Inflammatory macrophage treated with lipopolysaccharide for 4 hours (primary cell): ENCODE results near the gene OGA.

Experiments used
- DNase-seq: peaks from one replicate; pipeline ENCODE4 v3.0.0-alpha.2; 2020

The OGA gene

GRCh38 chr10:101834341-101834740 lies 16.1 kb upstream of the OGA start:
- peak; percentile 61 for DNase-seq

- no peak for DNase-seq
Observed at GRCh38 chr10:101833466-101833865, 15.2 kb upstream of the OGA start.

DNA sequence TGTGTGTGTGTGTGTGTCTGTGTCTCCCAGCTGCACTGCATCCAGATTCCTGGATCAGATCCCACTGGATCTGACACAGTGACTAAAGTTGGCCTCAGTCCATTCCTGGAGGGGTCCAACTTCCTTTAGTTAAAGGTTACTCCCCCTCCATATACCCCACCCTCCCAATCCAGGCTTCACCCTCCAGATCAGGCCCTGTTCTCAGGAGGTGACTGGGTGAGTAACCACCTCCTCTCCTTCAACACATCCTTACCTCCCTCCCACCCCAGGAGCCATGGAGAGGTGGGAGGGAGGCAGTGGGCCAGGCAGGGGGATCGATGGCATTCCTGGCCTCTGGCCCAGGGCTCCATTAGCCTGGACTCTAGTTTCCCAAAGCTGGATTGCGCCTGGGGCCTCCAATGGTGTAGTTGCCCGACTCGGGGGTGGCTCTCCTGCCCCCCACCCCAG lies 14.1 kb upstream of the OGA start:
- no peak for DNase-seq

DNA sequence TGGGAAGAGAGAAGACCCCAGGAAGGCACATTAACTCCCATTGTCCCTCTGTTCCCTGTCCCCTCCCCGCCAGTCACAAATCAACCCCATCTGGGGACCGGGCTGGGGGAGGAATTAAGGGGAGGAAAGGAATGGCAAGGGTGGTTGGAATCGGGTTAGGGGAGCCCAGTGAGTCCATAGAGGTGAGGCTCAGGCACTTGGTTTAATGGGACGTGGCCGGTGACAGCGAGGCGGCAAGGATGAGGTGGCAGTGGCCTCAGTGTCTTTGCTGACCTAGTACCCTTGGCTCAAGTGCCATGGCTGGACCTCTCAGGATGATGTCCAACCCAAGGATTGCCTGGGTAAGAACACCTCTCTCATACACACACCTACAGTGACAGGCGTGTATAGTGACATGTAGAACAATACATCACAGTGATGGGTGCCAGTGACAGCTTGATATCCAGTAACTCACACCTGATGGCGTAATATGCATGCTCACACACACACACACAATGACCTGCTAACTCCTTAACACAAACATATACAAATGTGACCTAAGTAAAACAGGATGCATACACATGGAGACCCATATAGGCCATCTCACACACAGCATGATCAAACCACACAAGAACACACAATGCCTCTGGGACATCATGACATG lies 13.0 kb upstream of the OGA start:
- DNase-seq = no peak

DNA sequence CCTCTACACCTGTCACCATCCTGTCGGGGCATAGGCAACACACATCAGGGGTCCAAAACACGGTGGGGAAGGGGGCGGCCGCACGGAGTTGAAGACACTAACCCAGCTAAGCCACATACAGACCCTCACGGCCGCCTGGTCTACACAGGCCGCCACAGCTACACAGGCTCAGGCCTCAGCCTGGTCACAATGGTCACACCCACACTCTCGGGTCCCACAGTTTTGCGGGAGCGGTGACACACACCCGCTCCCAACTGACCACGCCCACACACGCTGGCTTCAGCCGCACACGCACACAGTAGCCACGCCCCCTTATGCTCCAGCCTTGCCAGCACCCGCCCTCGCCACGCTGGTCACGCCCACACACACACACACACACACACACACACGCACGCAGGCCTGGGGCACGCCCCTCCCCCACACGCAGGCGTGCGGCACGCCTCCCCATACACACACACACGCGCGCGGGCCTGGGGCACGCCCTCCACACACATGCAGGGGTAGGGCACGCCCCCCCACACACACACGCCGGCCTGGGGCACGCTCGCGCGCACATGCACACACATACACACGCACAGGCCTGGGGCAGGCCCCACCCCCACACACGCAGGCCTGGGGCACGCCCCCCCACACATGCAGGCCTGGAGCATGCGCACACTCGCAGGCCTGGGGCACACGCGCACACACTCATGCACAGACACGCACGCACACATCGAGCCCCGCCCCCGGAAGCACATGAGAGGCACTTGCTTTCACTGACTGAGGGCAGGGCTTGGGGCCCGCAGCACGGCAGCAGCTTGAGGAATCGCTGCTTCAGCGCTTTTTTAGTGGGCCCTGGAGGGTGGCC lies 12.3 kb upstream of the OGA start:
- peak; percentile 80 for DNase-seq

GRCh38 chr10:101829561-101830315 lies 11.5 kb upstream of the OGA start:
- no peak for DNase-seq

- peak; percentile 17 for DNase-seq
Observed at GRCh38 chr10:101828766-101829551, 10.7 kb upstream of the OGA start.

DNA sequence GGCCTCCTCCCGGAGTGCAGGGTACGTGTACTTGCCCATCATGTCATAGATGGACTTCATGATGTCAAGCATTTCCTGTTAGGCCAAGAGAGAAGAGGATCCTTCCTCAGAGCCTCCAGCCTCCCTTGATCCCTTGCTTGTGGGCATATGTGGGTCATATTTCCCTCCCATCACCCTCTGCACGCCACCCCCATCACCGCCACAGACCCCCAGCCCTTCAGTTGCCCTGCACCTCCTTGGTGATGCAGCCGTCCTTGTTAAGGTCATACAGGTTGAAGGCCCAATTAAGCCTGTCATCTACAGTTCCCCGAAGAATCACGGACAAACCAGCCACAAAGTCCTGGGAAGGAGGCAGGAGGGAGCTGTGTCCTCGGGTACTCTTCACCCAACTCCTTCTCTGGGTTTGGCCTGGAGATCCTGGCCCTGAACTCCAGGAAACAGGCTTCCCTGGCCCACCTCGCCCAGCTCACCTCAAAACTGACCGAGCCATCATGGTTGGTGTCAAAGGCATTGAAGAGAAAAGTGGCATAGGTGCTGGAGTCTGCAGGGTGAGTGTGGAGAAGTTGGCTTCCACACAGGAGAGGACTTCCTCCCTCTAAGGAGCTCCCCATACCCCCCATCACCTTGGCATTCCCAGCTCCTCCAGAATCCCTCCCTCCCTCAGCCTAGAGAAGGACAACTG lies 9.8 kb upstream of the OGA start:
- no peak for DNase-seq

- DNase-seq = no peak
Observed at GRCh38 chr10:101826852-101827434, 8.7 kb upstream of the OGA start.

DNA sequence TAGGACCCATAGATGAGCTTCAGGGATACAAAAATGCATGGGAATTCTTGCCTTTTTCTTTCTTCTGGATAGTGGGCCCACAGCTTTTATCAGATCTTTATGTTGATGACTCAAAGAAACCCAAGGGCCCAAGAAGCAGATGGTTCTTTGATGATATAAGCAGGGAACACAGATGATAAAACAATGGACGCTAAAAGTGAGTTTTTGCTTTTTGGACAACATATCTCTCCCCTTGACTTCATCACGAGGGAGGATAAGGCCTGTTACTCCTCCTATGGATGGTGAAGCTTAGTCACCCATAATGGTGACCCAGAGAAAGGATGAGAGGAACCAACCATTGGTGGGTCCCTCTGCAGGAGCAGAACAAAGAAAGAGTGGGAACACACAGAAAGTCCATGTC lies 6.5 kb upstream of the OGA start:
- DNase-seq = no peak

DNA sequence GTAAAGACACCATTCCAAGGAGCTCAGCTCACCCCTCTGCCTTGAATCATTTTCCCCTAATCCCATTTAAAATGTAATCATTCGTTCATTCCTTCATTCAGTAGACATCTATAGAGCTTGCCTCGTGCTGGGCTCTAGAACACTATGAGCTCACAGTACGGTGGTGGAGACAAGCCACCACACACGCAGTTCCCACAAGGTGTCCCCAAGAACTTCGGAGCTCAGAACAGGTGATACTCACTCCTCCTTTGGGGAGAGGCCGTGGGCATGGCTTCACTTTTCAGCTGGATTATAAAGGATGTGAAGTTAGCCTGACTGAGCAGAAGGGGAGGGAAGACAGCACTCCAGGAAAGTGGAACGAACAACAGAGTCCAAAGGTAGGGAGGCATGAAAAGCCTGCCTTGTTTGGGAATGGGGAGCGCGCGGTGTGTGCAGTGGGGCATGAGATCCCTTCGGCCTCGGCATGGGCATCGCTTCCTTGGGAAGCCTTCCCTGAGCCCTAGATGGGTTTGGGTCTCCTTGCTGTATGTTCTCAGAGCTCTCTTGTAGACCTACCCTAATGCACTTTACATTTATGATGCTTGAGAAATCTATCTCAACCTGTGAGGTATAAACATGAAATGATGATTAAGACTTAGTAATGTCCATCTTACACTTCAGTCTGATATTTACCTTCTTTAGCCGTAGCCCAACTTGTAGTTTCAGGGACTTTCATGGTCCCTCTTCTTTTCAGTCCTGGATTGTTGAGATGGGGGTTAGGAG lies 809 bp upstream of the OGA start:
- DNase-seq = no peak

- peak; percentile 66 for DNase-seq
Observed at GRCh38 chr10:101817337-101818118, 716 bp downstream of the OGA start.

DNA sequence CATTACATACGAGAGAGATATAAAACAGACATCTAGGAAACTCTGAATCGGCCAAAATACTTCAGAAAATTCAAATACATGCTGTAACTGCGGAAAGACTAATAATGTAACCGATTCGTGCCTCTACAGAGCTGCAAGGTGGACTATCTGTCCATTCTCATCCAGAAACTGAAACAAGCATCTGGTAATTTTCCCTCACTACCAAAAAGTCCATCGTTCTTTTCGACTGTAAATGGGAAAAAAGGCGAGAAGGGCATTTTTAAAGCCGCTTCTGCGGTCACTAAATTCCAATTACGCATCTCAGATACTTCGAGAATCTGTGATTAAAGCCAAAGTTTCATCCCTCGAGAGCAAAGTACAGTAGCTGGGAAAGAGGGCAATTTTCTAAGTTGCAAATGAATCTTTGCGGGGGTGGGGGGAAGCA lies 1.3 kb downstream of the OGA start:
- peak; percentile 61 for DNase-seq

- peak; percentile 19 for DNase-seq
Observed at GRCh38 chr10:101816376-101816775, 1.9 kb downstream of the OGA start.

DNA sequence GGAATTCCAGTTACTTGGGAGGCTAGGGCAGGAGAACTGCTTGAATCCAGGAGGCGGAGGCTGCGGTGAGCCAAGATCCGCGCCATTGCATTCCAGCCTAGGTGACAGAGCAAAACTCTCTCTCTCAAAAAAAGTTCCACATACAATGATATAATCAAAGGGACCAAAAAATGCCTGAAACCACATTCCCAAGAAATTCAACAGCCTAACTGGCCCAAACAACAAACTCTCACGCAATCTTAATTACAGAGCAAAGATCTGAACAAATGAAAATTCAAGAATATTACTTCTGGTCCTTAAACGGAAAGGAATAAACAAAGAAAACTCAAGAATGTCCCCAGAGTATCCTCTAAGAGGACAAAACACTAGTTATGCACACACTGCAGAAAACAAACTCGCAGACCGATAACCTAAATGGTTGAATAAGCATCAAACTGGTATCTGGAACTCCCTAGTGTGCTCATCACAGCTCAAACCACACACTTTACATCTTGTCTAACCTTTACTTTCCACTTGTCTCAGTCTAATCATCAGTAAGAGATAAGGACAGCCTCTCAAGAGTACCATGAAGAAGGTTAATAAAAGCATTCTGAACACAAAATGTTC lies 3.7 kb downstream of the OGA start:
- no peak for DNase-seq

DNA sequence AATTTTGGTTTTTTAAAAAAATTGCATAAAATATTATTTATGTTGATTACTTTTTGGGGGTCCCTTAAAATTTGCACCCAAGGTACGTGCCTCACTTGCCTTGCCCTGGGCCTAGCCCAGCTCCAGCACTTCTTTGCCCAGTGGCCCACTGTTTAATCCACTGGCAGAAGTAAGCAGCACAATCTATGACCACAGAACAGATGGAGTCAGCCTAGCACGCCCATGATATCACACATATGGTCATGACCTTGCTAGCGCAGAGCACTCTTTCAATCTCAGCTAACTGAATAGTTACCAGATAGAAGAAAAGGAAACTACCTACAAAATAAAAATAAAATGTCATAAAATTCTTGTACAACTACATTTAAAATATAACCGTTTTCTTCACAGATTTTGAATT lies 5.6 kb downstream of the OGA start:
- DNase-seq = no peak

- DNase-seq = no peak
Observed at GRCh38 chr10:101807158-101807557, 11.1 kb downstream of the OGA start.

DNA sequence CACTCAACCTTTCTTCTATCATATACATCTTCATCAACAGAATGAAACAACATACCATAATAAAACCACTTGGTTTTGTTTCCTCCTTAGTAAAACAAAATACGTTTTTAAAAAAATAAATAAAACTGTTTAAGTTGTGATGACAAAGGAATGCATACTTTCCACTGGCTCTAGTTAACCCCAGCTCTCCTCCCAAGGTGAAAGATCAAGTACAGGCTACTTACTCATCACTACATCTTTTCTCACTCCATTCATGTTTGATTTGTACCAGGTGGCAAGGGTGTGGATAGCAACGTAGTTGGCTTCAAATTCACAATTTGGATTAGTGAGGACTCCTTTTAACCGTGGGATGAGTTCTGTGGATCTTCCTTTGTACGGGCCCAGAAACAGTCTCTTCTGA lies 14.7 kb downstream of the OGA start:
- no peak for DNase-seq

- DNase-seq = no peak
Observed at GRCh38 chr10:101797403-101798059, 20.7 kb downstream of the OGA start.
